HG03139 (cell line): ENCODE measurements around the gene NLGN1.

ENCODE experiments used
- ATAC-seq: cut with Tn5 transposase; IDR thresholded peaks from one replicate; pipeline ENCODE4 v1.9.1; 2021; ENCODE audit not compliant: unreplicated experiment

NLGN1 gene

DNA sequence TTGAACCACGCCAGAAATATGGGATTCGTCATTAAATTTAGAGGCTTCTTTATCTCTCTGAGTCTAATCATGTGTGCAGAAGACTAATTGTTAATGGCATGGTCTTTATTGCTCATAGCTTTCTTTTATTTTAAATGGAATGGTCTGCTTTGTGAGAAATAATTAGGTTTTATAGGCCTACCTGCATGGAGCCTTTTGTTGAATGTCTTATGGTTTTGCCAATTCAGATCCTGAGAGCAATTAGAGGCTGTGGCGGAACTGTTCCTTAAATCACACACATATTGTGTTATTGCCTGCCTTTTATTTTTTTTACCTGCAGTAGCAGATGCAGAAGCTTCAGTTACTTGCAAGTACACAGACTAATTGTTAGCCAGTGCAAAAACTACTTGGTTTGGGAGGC, 306.2 kb downstream of the NLGN1 start:
- no peak for ATAC-seq

DNA sequence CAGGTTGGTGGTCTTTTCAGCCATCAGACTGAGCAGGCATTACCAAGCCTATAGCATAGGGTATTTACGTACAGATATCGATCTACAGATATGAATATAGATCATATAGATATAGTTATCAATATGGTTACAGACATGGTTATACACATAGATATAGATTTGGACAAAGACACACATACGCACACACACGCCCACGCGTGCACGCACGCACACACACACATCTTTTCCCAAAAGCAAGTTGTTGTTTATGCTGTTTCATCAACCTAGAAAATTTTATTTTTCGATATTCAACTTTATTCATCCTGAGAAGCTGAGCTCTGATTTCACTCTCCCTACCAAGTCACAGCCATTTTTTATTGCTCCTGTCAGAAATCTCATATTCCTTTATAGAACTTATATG, 309.1 kb downstream of the NLGN1 start:
- no peak for ATAC-seq

DNA sequence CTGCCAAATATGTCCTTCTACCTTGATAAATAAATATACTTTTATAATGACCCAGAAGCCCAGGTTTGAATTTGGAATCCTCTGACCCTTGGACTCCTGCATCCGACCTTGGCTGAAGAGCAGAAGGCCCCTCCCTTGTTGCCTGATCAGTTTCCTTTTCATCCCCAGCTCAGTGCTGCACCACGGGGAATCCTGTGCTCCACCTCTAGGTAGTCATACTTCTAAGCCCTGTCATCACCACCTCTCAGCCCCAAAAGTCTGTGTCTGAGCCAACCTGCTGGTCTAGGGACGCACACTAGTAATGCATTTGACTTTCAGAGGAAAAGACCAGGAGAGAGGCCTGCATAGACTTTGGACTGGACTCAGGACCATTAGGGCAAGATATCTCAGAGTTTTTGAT, 310.6 kb downstream of the NLGN1 start:
- ATAC-seq, result no peak

DNA sequence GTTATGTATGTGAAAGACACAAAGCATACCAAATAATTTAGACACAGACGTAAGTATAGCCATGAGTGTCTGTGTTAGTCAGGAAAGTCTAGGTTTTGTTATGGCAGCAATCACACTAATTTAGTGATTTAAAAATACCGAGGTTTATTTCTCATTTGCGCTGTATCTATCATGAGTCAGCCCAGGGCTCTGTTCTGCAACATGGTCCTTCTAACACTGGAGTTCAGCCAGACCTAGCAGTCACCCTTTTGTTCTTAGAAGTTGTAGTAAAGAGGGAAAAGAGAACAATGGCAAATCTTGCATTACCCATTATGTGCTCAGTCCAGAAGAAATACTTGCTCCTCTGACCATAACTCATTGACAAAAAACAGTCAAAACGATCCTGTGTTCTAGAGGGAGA, 311.5 kb downstream of the NLGN1 start:
- no peak for ATAC-seq

DNA sequence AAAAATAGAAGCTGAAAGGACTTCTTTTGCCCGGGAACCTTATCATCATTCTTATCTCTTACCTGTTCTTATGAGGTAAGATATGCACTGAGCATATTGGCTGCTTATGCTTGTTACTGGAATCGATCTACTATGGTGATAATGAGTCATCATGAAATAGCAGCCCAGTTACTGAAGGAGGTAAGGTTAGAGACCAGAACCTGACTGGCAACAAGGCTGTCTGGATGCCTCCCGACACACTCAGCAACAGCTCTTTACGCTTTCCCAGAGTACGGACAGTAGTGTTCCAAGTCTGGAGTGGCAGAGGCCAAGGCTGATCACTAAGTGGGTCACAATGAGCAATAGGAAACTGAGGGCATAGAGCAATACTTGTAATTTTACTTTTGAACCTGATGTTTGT, 314.1 kb downstream of the NLGN1 start:
- ATAC-seq, result no peak

DNA sequence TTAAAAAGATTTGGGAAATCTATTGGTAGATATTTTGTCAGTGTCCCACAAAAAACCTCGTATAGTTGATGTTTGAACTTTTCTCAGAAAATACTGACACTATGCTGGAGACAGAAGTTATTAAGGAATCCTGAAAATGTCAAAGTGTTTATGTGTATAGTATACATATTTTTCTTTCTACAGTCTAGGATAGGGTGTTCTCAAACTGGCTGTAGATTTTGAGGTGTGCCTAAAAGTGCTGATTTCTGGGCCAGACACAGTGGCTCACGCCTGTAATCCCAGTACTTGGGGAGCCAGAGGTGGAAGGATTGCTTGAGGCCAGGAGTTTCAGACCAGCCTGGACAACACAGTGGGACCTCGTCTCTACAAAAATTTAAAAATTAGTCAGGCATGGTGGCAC, 322.0 kb downstream of the NLGN1 start:
- ATAC-seq, result no peak

DNA sequence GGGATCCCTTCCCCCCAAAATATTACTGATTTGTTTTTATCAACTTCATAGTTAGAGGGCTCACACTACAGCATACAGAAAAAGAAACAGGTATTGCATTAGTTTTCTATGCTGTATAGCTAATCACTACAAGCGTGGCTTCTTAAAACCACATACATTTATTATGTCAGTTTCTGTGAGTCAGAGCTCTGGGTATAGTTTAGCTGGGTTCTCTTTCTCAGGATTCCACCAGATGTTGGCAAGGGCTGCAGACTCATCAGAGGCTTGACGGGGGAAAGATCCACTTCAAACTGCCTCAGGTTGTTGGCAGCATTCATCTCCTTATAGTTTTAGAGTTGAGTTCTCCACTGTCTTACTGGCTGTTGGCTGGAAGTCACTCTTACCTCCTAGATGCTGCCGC, 328.0 kb downstream of the NLGN1 start:
- ATAC-seq, result no peak

DNA sequence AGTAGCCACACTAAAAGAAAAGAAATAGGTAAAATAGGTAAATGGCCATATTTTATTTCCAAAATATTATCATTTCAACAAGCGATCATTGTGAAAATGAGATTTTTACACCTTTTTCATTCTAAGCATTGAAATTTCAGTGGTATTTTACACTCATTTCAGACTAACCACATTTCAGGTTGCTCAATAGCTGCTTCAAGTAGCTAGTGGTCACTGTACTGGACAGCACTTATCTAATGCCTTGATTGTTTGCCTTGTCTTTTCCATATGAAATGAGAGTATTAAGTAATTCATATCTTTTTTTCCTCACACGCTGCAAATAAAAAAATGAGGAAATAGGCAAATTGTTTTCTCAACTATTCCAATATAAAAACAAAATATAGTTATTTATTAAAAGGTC, 332.8 kb downstream of the NLGN1 start:
- no peak for ATAC-seq

DNA sequence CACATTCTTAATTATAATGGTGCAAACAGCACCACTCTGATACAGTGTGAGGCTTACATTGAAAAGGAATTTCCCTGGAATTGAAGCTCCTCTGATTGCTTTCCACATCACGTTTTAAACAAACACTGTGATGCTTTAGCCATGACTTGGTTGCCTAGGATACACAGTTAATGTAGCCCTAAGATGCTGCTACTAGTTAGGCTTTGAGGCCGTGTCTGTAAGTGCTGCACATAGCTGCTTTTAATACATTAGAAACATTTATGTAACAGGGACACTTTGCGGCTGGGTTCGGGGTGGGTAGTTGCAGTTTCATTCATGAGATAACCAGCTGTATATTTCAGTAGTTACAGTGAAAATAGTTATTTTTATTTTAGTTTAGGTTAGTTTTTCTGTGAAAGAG, 334.7 kb downstream of the NLGN1 start:
- ATAC-seq, result no peak

DNA sequence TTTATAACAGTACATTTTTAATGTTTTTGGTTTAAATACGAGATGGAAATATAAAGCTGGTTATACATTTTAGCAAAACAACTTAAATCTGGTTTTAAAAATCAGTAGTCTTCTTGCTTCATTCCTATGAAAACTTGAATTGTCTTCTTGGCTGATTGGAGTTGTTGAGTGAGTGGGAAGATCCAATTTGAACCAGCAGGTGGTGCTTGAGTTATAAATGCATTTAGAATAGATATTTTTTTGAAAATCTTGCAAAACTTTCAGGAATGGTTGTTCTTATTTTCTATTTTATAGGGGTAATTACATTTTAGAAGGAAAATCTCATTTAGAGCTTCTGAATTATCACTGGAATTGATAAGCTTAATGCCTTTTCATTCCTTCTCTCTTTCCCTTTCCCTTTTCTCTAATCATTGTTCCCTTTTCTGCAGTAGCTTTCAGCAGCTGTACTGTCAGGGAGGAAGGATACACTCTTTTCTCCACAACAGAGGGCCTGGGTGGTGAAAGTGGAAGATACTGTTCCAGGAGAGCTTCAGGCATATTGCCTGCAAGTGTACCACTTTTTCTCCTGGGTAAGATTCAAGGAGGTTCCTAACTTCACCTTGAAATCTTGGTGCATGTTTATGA, 335.6 kb downstream of the NLGN1 start:
- ATAC-seq, result no peak

DNA sequence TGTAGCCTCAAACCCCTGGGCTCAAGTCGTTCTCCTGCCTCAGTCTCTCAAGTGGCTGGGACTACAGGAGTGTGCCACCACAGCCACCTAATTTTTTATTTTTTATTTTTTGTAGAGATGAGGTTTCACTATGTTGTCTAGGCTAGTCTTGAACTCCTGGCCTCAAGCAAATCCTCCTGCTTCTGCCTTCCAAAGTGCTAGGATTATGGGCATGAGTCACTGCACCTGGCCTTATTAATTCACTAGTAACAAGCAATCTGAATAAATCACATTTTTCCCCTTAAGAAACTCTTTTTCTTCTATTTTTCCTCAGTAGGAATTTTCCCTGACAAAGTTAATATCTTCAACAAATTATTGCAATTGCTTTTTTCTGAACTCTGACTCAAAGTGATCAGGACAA, 336.9 kb downstream of the NLGN1 start:
- ATAC-seq, result no peak

DNA sequence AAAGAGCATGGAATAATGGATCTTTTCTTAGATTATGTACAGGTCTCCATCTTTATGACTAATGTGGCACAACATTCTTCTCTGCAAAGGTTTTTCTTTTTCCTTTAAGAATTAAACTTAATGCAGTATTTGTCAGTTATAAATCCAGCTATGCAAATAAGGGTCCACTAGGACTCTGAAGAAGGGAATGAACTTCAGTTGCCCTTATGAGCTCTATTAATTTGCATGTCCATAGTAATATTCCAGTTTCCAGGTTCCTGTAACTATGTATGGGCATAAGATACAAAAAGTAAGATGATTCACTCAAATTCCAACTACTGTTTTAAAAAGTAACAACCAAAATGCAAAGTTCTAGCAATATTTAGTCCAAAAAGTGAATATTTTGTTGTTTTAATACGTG, 337.4 kb downstream of the NLGN1 start:
- ATAC-seq, result no peak

DNA sequence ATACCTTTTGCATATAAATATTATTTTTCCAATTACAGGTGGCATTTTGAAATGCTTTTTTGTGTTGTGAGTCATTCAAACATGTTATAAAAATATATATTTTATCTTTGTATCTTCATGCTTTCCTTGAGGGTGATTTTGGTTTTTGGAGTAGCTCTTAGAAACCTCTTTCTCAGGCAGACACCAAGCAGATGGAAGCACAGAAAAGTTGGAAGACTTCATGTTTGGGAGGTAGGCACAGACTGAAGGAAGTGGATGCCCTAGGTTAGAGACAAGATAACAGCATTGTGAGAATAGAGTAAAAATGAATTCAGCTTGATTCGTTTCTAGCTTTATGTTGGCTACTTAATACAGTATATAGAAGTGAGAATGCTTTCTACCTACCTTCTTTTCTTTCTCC, 338.3 kb downstream of the NLGN1 start:
- no peak for ATAC-seq

DNA sequence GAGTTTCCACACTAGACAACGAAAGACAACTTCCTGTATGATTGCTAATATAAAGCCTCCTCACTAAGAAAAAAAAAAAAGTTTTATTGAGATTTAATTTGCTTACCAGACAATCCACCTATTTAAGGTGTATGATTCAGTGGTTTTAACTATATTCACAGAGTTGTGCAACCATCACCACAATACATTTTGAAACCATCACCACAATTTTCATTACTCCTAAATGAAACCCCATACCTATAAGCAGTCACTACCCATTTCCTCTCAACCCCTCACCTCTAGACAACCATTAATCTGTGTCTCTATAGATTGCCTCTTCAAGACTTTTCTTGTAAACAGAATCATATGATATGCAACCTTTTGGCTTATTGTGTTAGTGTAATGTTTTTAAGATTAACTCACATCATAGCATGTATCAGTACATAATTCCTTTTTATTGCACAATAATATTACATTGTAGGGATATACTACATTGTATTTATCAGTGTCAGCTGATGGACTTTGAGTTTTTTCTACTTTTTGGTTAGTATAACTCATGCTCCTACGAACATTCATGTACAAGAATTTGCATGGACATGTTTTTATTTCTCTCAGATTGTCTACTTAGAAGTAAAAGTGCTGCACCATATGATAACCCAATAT, 339.7 kb downstream of the NLGN1 start:
- ATAC-seq, result no peak

DNA sequence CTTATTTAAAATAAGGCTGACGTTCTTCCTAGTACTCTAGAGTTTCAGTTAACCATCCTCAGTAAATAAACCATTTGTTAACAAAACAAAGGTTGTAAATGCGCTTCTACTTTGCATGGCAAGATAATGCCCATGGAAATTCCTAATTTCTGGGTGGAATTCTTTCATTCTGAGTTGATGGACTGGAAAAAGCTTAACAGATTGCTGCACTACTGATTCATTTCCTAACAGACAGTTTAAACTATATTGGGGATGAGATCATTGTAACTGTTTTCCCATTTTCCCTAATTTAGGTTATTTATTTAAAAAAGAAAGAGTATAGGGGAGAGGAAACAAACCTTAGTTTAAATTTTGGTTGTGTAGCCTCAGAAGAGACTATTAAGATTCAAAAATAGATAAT, 342.2 kb downstream of the NLGN1 start:
- no peak for ATAC-seq

DNA sequence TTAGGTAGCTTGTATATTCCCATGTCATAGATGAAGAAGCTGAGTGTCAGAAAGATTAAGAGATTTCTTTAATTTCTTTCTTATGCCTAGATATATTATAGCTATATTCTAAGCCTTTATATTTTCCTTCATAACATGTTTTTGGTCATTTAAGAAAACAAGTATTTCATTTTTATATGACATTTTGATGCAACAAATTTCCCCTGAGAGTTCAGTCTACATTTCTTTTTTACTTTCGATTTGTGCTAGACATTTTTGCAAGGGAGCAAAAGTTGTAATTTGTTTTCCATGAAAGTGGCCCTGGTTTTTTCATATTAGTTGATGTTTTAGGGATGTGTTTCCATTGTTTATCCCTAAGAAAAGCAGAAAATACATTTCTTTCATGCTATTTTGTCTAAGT, 344.9 kb downstream of the NLGN1 start:
- ATAC-seq, result no peak

DNA sequence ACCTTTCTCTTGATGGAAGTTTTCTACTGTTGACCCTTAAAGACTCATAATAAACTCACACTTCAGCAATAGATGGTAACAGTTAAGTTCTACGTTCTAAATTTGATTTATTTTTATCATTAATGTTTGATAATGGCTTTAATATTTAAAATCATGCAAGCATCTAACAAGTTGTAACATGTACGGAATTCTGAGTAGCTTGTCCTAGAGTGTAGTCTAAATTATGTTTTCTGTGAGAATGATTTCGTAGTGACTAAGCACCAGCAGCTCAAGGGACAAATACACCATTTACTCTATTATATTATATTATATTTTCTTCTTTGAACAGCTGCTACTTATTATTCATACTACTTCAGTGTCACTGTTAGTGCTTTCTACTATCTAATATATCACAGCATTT, 345.6 kb downstream of the NLGN1 start:
- no peak for ATAC-seq

DNA sequence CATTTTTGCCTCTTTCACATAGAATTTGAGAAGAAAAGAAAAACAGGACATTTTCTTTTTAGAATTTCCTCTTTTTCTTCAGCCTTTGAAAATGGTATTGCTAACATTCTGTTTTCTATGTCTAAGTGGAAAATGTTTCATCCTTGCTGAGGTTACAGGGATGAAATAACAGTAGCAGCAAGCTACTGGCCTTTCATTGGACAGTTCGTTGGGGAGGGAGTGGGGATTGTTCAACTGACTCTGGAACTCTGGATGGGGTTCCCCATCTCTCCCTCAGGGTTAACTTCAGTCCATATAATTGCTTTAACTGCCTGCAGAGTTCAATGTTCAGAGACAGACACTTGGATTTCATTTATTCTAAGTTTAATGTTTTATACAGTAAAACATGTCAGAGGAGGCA, 346.0 kb downstream of the NLGN1 start:
- no peak for ATAC-seq

DNA sequence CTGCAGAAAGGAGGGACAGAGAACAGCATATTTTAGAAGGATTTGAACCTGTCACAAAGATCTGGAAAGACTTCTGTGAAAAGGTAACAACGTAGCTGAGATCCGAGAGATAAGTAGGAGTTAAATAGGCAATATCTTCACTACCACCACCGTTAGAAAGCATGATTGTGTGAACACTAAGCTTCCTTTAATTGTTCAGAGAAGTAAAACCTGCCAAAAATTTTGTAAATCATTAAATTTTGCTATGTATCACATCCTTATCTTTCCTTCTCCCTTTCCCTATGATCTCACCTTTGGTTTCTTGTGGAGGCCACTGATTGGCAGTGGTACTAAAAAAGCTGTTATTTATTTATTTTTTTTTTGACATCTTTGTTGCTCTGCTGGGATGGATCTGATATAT, 346.9 kb downstream of the NLGN1 start:
- ATAC-seq, result no peak

DNA sequence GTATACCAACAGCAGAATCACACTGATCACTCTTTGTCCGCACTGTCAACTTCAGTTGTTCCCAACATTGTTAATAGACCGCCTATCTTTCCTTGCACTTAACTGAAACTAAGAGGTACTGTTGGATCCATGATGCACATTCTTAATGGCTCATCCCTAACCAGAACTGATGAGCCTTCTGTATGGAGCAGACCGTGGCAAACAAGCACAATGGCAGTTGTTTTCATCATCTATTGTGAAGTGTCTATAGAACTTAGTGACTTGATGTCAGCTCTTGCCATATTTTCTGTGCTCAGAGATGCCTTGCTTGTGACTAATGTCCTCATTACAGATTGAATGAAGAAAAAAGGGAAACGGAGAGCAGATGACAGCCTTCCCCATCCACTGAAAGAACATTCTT, 347.4 kb downstream of the NLGN1 start:
- no peak for ATAC-seq

DNA sequence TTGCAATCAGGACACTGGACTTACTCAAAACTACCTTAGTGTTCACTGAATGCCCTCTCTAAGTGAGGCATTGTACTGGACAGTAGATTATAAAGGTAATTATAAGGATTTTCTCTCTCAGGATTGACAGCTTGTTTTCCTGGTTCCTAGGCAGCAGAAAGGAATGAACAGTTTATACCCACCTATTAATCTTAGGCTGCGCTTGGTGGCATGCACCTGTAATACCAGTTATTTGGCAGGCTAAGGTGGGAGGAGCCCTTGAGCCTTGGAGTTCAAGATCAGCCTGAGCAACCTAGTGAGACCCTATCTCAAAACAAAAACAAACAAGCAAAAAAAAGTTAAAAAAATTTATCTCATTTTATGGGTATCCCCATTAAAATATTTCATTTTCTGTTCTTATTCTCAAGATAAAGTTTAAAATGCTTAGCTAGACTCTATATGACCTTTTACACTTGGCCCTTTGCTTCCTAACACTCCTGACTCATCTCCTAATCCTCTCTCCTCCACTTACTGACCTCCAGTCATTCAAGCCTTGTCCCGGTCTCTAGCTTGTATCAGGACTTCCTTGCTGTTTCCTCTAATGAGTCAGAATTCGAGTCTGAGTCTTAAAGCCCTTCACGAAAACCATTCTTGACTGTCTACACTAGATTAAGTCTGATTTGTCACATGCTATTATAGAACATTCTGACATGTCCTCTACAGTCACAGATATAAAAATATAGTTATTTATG, 348.6 kb downstream of the NLGN1 start:
- ATAC-seq, result no peak

DNA sequence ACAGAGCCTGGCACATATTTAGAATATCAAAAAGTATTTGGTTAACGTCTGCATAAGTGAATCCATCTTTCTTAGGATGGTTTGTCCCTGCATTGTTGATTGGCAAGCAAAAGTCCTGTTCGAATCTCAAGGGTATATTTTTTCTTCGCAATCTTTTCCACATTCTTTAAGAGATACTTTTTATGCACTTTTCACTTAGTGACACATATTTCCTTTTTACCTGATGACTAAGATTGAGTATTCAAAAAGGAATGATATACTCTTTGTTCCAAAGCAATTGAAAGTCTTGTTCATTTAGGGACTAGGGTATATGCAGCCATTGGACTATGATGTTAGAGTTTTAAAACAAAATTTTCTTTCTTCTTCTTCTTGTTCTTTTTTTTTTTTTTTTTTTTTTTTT, 349.9 kb downstream of the NLGN1 start:
- no peak for ATAC-seq

DNA sequence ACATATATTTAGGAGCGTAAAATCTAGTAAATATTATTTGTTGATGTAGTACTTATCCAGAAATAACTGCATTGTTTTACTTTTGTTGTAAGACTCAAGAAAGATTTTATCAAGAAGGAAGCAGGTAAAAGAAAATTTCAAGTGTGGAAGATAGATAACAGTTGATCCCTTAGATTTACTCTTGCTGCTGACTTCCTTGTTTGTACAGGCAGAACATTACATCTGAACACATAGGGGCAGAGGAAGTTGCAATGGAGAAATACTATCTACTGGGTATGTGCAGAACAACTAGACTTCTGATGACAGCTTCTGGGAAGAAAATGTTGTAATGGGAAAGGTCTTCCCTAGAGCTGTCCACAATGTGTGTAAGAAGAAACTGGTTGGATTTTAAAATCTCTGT, 350.6 kb downstream of the NLGN1 start:
- ATAC-seq, result no peak
